ENCODE data around the gene UPK3B.
"Not testable (repeated sequence)": the region's sequence is repeated elsewhere in the genome, so short reads cannot be mapped to it uniquely, and the experiment has no call there.

Gene UPK3B

DNA sequence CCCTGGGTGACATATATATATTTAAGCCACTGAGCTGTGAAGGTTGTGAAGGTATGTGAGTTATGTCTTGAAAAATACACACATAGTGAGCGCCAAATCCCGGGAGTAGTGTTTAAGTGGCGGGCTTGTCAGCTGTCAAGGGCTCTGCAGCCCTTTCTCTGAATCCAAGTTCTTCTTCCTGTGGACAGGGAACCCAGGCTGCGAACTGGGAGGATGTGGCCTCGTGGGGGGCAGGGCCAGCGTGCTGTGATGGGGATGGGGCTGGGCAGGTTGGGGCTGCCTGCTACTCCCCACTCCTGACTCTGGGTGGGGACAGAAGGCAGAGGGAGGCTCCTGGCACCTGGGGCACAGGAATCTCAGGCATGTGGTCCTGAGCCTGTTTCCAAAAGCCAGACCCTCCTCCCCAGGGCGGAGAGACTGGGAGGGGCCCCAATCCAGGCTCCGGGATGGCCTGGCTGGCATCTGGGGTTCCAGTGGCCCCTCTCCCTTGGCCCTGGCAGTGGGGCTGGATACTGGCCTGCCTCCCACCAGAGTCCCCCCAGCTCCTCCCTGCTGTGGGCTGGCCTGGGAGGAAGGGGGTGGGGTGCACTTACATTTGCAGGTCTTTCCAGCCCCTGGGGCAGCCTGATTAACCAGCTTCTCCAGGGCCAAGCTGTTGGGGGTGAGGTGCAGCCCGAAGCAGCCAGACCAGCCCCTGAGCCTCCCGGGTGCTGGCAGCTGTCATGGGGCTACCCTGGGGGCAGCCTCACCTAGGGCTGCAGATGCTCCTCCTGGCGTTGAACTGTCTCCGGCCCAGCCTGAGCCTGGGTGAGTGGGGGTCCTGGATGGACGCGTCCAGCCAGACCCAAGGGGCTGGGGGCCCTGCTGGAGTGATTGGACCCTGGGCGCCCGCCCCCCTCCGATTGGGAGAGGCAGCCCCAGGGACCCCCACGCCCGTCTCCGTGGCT is at the start of gene UPK3B:
TSS of gene UPK3B (plus strand) at position 622 of the 947 bp plus-strand sequence. CDS start at position 723, 101 bp downstream.
- no peak within 1 kb of the TSS for H3K4me3 ChIP-seq (ENCODE audit: low read depth, low read length)
- TF ChIP-seq, protein P1, sequence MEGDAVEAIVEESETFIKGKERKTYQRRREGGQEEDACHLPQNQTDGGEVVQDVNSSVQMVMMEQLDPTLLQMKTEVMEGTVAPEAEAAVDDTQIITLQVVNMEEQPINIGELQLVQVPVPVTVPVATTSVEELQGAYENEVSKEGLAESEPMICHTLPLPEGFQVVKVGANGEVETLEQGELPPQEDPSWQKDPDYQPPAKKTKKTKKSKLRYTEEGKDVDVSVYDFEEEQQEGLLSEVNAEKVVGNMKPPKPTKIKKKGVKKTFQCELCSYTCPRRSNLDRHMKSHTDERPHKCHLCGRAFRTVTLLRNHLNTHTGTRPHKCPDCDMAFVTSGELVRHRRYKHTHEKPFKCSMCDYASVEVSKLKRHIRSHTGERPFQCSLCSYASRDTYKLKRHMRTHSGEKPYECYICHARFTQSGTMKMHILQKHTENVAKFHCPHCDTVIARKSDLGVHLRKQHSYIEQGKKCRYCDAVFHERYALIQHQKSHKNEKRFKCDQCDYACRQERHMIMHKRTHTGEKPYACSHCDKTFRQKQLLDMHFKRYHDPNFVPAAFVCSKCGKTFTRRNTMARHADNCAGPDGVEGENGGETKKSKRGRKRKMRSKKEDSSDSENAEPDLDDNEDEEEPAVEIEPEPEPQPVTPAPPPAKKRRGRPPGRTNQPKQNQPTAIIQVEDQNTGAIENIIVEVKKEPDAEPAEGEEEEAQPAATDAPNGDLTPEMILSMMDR (IDR thresholded peaks at IDR 0.05; ENCODE audit: borderline replicate concordance, insufficient read depth, low read depth, low read length): no peak

DNA sequence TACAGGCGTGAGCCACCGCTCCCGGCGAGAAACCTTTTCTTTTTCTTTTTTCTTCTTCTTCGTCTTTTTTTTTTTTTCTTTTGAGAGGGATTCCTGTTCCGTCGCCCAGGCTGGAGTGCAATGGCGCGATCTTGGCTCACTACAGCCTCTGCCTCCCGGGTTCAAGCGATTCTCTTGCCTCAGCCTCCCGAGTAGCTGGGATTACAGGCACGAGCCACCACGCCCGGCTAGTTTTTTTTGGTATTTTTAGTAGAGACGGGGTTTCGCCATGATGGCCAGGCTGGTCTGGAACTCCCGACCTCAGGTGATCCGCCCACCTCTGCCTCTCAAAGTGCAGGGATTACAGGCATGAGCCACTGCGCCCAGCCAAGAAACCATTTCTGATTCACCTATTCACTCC is 49.6 kb upstream of the UPK3B start:
- not testable (repeated sequence) for H3K4me3 ChIP-seq (ENCODE audit: low read depth, low read length)

DNA sequence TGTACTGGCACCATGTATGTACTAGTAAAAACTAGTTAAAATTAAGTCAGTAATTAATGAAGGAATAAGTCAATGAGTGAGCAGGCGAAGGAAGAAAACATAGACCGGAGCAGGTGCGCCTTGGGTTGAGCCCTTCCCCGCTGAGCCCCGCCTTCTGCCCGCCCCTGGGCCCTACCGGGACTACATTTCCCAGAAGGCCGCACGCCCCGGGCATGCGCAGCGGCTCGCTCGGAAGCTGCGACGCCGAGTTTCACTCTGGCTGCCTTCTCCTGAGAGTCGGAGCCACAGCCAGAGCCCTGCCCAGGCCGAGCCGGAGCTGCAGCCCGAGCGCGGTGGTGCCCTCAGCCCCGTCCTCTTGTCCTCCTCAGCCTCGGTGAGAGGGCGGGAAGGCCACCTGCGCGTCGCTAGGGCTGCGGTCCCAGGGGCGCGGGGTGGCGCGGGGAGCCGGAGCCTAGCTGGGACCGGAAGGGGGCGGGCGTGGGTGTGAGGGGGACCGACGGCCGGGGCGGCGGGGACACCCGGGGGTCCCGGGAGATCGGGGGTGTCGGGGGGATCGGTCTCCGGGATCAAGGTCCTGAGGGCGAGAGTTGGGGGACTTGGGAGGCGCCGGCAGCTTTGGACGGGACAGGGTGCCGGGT is 48.8 kb upstream of the UPK3B start, which contains the start of gene DTX2:
TSS of gene DTX2 (plus strand) at position 246 of the 638 bp plus-strand sequence. CDS start 18,801 bp downstream, outside the sequence.
- peak within 1 kb of the TSS; percentile 49 for H3K4me3 ChIP-seq (ENCODE audit: low read depth, low read length)

DNA sequence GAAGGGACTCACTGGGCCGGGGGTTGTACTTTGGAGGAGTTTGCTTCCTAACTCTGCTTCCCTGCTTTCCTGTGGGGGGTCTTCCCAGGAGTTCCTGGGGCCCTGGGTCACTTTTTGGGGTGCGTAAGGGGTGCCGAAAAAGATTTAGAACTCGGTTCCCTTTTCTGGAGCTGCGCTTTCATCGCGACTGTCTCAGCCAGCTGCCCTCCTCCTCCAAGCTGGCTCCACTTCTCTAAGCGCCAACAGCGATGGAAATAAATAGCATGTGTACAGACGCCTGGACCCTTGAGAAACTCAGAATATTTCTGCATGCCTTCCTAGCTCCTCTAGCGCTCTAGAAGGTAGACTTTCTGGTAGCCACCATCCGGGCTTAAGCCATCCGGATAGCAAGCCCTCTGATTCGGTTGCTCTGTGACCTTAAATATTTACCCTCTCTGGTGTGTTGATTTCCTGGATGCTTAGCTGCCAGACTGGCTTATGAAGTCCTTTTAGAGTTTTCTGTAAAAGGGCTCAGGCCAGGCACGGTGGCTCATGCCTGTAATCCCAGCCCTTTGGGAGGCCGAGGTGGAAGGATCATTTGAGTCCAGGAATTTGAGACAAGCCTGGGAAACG is 48.0 kb upstream of the UPK3B start:
- H3K4me3 ChIP-seq (ENCODE audit: low read depth, low read length): not testable (repeated sequence)

DNA sequence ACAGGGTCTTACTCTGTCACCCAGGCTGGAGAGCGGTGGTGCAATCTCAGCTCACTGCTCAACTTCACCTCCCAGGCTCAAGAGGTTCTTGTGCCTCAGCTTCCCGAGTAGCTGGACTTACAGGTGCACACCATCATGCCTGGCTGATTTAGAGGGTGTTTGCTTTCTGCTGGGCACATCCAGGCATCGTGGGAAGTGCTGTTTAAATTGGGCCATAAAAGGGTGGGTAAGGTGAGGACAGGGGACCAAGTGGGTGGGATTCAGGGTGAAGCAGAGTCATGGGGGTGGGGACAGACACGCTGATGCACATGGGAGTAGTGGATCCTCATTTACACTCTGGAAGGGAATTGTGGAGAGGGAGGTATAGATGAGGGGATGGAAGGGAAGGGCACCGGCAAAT is 45.4 kb upstream of the UPK3B start:
- H3K4me3 ChIP-seq (ENCODE audit: low read depth, low read length): not testable (repeated sequence)

DNA sequence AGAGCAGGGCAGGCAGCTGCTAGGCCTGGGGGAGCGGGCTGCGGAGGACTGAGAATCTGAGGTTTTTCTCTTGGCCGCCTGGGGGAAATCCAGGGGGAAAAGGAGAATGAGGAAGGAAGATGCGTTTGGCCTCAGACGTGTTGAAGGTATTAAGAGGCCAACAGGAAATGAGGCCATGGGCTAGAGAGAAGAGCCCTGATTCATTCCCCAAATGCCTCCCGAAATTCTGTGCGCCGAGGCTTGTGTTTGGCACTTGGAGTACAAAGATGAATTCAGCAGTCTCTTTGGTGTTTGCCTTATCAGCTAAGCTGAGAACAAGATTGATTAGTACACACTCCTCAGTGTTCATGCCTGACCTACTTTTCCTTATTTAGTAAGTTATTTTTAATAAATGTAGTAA is 44.4 kb upstream of the UPK3B start:
- H3K4me3 ChIP-seq (ENCODE audit: low read depth, low read length): not testable (repeated sequence)

DNA sequence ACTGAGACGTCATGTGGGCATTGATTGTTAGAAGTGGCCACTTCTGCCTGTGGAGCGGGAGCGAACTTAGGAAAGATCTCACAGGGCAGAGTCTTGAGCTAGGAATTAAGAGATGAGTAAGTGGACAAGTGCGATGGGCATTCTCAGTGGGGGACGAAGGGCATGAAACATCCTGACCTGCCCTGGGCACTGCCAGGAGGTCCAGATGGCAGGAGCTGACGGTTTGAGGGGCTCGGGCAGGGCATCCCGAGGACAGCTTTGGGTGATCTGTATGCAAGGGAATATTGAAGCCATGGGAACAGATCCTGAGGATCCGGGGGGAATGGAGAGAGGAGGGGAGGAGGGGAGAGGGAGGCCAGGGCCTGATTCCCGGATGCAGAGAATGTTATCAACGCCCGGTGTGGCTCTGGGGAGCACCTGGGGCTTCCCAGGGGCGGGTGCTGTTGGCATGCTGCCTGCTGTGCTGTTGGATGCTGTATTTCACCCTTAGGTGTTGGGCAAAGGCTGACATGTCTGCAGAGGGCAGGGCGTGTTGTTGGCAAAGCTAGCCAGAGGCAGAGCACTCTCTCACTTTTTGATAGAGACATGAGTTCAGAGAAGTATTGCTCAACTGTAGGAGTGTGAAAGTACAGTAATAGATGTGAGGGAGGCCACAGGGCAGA is 42.5 kb upstream of the UPK3B start:
- H3K4me3 ChIP-seq (ENCODE audit: low read depth, low read length): not testable (repeated sequence)

DNA sequence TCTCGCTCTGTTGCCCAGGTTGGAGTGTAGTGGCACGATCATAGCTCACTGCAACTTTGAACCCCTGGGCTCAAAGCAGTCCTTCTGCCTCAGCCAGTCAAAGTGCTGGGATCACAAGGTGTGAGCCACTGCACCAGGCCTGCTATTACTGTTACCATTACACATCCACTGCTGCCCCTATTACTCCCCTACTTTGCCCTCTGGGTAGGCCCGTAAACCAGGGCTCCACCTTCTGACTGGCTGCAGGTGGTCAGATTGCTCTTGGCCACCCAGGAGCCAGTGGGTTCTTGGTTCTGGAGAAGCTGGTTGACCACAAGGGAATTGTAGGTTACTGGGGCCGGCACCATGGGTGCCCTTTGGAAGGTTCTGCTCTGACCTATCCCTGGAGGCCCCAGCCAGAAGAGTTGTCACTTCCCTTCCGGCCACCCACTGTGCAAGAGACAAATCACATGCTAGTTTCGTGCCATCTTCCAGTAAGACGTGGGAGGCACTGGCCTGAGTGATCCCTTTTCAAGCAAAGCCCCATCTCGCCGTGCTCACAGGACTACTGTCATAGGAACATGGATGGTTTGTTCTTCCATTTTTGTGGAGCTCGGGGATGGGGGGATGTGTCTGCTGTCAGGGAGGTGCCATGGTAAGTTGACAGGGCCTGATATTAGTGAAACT is 38.7 kb upstream of the UPK3B start:
- not testable (repeated sequence) for H3K4me3 ChIP-seq (ENCODE audit: low read depth, low read length)

DNA sequence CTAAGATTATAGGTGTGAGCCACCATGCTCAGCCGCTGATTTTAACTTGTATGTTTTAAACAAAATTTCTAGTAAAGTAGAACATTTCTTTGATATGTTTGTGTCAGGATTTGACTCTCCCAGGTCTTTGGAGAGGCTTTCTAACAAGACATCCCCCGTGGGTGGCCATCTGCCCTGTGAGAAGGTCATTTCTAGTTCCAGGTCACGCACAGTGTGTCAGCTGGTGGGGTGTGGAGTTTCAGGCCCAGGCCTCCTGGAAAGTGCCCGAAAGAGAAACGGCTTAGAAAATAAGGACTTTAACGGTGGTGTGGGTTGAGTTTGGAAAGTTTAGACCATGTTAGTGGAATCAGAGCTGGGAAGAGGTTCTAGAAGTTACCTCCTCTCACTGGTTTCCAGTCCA is 37.3 kb upstream of the UPK3B start:
- not testable (repeated sequence) for H3K4me3 ChIP-seq (ENCODE audit: low read depth, low read length)

DNA sequence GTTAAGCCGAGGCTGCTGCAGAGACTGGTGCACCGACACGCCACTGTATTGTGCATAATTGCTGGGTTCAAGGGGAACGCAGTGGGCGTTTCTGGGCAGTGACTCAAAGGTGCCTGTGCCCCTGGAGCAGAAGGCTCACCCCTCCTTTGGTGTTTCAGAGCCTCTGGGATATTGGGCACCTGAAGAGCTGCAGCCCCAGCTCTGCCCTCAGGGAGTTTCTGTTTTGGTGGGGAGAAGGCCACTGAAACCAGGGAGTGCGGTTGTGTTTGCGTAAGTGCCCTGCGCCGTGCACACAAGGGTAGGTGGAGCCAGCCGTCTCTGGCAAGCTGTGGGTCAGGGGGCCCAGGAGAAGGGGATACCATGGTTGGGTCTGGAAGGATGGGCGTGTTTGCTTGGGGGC is 34.1 kb upstream of the UPK3B start:
- H3K4me3 ChIP-seq (ENCODE audit: low read depth, low read length): not testable (repeated sequence)

DNA sequence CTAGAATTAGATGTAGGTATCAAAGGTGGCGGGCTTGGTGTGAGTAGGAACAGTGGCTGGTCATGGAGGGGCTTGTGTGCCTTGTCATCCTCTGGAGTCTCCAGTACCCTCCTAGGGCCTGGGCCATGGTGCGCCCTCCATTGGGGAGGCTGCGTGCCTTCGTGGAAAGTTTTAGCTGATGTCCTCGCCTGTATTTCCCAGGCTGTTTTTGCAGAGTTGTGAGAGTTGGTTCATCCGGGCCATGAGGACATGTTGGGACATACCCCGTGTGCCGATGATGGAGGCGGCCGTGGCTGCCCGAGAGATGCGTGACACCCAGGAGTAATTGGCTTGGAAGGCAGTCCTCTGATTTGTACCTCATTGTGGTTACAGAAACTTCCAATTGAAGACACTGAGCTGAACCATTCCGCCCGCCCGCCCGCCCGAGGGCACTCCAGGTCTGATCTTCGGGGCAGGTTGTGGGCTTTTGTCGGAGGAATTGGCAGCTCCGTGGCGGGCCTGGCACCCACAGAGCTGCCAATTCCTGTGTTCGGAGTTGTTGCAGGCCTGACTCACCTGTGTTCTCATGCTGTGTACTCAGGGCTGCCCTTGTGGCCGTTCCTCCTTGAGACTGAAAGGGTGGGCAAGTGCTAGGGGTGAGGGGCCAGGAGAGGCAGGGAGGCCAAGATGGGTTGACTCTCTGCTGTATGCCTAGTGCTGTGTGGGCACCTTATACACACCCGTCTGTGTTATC is 33.4 kb upstream of the UPK3B start:
- not testable (repeated sequence) for H3K4me3 ChIP-seq (ENCODE audit: low read depth, low read length)

DNA sequence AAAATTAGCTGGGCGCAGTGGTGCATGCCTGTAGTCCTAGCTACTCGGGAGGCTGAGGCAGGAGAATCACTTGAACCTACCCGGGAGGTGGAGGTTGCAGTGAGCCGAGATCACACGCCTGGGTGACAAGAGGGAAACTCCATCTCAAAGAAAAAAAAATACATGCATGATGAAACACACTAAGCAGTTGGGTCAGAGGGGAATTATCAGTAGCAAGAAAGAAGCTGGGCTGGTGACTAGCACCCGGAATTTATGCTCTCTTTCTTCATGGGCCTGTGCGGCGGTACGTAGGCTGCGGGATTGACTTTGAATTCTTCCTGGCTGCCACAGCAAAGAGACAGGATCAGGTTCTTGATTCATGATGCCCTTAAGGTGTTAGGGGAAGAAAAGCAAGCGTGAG is 30.7 kb upstream of the UPK3B start:
- H3K4me3 ChIP-seq (ENCODE audit: low read depth, low read length): not testable (repeated sequence)

DNA sequence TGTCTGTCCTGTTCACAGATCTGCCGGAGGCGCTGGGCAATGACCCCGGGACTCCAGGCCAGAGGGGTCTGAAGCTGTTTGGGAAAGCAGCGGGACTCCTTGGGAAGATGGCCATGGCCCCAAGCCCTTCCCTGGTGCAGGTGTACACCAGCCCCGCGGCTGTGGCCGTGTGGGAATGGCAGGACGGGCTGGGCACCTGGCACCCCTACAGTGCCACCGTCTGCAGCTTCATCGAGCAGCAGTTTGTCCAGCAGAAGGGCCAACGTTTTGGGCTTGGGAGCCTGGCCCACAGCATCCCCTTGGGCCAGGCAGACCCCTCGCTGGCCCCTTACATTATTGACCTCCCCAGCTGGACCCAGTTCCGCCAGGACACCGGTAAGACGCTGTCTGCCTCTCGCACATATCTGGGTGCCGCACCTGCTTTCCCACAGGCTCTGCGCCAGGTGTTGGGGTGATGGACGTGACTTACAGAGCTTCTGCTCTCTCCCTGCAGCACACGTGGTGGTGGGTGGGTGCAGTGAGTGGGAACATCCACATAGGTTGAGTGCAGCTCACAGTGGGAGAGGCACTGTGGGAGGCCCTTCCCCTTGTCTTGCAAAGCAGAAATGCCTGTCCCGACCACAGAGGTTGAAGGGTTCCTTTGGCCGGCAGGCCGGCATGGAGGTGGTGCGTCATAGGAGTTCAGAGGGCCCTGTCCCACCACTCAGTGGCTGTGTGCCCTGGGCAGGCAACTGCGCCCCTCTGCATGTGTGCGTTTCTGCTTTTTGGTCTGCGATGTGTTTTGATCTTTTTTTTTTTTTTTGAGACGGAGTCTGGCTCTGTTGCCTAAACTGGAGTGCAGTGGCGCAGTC is 29.7 kb upstream of the UPK3B start:
- not testable (repeated sequence) for H3K4me3 ChIP-seq (ENCODE audit: low read depth, low read length)

DNA sequence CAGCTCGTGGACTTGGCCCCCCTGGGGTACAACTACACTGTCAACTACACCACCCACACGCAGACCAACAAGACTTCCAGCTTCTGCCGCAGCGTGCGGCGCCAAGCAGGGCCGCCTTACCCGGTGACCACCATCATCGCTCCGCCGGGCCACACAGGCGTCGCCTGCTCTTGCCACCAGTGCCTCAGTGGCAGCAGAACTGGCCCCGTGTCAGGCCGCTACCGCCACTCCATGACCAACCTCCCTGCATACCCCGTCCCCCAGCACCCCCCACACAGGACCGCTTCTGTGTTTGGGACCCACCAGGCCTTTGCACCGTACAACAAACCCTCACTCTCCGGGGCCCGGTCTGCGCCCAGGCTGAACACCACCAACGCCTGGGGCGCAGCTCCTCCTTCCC is 27.7 kb upstream of the UPK3B start:
- H3K4me3 ChIP-seq (ENCODE audit: low read depth, low read length): not testable (repeated sequence)

DNA sequence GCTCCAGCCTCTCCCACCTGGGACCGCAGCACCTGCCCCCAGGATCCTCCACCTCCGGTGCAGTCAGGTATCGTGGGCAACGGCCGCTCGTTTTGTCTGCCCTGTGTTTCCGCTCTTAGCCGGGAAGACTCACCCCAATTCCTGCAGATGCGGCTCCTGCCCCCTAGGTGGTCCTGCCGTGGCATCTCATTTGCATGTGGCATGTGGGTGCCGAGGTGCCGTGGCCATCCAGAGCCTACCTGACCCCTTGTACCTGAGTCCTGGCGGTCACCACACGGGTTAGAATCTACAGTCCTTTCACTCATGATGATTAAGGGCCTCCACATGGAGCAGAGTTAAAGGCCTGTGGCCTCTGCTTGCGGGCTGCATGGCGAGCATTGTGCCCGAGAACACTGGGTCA is 27.3 kb upstream of the UPK3B start:
- H3K4me3 ChIP-seq (ENCODE audit: low read depth, low read length): not testable (repeated sequence)

DNA sequence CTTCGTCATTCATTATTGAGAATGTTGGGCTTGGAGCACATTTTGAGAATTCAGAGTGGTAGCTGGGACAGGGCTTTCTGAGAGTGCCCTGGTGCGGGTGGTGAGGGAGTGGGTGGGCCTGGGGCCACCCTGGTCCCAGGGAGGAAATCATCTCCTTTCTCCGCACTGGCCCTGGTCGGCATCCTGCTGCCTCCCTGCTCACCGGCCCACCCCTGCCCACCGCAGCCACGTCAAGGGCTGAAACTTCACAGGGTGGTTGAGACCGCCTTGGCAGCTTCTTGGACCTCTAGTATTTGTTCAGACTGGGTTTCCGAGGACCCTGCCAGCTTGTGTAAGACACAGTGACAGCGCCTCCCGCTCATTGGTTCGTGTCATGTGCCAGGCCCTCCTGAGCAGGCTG is 25.9 kb upstream of the UPK3B start:
- H3K4me3 ChIP-seq (ENCODE audit: low read depth, low read length): not testable (repeated sequence)
